ENCODE results near the gene GIT1. TPM values are rescaled to one million over a fixed set of nuclear protein-coding genes. Genes with fewer than 3 reads are reported as not detected.

The GIT1 gene
- total and polyA plus RNA-seq, 2 of the 13 experiments (the other 11 are each of a cell fraction or from before 2014, with no cell fraction given), result 14.2 to 30.8 TPM

DNA sequence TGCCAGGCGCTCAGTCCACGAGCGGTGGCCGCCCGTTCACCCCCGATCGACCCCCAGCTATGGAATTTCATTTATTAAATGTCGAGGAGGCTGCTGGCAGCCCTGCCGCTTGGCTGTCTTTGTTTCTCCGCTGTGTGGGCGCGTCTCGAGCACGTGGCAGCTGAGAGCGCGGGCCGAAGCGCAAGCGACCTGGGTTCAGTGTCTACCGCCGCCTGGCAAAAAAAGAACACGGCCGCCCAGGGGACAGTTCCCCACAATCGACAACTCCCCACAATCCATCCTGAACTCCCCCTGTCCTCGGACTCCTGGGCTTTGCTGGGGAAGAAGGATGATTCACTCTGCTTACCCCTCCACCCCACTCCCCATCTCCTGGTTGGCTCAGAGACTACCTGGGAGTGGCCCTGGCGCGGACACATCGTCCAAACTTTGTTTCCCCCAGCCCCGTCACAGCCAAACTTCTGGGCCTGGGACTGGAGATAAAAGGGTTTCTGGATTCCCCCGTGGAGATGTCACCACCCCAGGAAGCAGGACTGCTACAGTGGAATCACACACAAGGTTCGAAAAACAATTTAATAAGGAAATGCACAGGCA, 1.8 kb upstream of the GIT1 start (continued):
- TF ChIP-seq ZNF639 (CRISPR knock-in tag; conservative IDR thresholded peaks at IDR 0.05), result no peak; the same call in 1 of the 2 replicates
- TF ChIP-seq ZNF264 (CRISPR knock-in tag; IDR thresholded peaks at IDR 0.05), result peak; percentile 12; the same call in 1 of the 2 replicates
- TF ChIP-seq ZNF317 (CRISPR knock-in tag; IDR thresholded peaks at IDR 0.05), result peak; percentile 47; the same call in 1 of the 2 replicates
- TF ChIP-seq ZNF687 (CRISPR knock-in tag; IDR thresholded peaks at IDR 0.05), result peak; percentile 85
- TF ChIP-seq STAT6 (CRISPR knock-in tag; IDR thresholded peaks at IDR 0.05; ENCODE audit: borderline replicate concordance), result 0 out of 2 replicates have a peak, but pooled peaks have one; percentile 16
- TF ChIP-seq ZNF296 (CRISPR knock-in tag; conservative IDR thresholded peaks at IDR 0.05), result no peak
- TF ChIP-seq ZNF644 (CRISPR knock-in tag; IDR thresholded peaks at IDR 0.05; ENCODE audit: low read depth), result no peak
- TF ChIP-seq, protein P1, sequence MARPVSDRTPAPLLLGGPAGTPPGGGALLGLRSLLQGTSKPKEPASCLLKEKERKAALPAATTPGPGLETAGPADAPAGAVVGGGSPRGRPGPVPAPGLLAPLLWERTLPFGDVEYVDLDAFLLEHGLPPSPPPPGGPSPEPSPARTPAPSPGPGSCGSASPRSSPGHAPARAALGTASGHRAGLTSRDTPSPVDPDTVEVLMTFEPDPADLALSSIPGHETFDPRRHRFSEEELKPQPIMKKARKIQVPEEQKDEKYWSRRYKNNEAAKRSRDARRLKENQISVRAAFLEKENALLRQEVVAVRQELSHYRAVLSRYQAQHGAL (CRISPR knock-in tag; IDR thresholded peaks at IDR 0.05; ENCODE audit: not compliant biosample characterization), result no peak
- TF ChIP-seq SP1 (IDR thresholded peaks at IDR 0.05), result no peak
- TF ChIP-seq SP1 (CRISPR knock-in tag; IDR thresholded peaks at IDR 0.05), result no peak
- TF ChIP-seq ZNF30 (CRISPR knock-in tag; IDR thresholded peaks at IDR 0.05), result peak; percentile 52; the same call in 1 of the 2 replicates
- 0 out of 2 replicates have a peak, but pooled peaks have one; percentile 22 for TF ChIP-seq ZNF772 (CRISPR knock-in tag; IDR thresholded peaks at IDR 0.05)
- peak; percentile 62; the same call in 1 of the 2 replicates for TF ChIP-seq NFKB2 (CRISPR knock-in tag; IDR thresholded peaks at IDR 0.05; ENCODE audit: borderline replicate concordance)
- peak; percentile 33; the same call in 1 of the 2 replicates for TF ChIP-seq EED (CRISPR knock-in tag; IDR thresholded peaks at IDR 0.05)
- TF ChIP-seq, protein P2, sequence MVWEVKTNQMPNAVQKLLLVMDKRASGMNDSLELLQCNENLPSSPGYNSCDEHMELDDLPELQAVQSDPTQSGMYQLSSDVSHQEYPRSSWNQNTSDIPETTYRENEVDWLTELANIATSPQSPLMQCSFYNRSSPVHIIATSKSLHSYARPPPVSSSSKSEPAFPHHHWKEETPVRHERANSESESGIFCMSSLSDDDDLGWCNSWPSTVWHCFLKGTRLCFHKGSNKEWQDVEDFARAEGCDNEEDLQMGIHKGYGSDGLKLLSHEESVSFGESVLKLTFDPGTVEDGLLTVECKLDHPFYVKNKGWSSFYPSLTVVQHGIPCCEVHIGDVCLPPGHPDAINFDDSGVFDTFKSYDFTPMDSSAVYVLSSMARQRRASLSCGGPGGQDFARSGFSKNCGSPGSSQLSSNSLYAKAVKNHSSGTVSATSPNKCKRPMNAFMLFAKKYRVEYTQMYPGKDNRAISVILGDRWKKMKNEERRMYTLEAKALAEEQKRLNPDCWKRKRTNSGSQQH (CRISPR knock-in tag; IDR thresholded peaks at IDR 0.05; ENCODE audit: low read depth), result peak; percentile 22; the same call in 1 of the 2 replicates
- peak; percentile 53; the same call in 1 of the 2 replicates for TF ChIP-seq RNF2 (conservative IDR thresholded peaks at IDR 0.05; ENCODE audit: low read depth)
- TF ChIP-seq, protein P3, sequence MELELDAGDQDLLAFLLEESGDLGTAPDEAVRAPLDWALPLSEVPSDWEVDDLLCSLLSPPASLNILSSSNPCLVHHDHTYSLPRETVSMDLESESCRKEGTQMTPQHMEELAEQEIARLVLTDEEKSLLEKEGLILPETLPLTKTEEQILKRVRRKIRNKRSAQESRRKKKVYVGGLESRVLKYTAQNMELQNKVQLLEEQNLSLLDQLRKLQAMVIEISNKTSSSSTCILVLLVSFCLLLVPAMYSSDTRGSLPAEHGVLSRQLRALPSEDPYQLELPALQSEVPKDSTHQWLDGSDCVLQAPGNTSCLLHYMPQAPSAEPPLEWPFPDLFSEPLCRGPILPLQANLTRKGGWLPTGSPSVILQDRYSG (CRISPR knock-in tag; IDR thresholded peaks at IDR 0.05), result 0 out of 2 replicates have a peak, but pooled peaks have one; percentile 32
- peak; percentile 38; the same call in 1 of the 2 replicates for TF ChIP-seq RBFOX2 (IDR thresholded peaks at IDR 0.05; ENCODE audit: low read depth, low read length)
